ENCODE measurements around the gene TDRD7.

The TDRD7 gene

DNA sequence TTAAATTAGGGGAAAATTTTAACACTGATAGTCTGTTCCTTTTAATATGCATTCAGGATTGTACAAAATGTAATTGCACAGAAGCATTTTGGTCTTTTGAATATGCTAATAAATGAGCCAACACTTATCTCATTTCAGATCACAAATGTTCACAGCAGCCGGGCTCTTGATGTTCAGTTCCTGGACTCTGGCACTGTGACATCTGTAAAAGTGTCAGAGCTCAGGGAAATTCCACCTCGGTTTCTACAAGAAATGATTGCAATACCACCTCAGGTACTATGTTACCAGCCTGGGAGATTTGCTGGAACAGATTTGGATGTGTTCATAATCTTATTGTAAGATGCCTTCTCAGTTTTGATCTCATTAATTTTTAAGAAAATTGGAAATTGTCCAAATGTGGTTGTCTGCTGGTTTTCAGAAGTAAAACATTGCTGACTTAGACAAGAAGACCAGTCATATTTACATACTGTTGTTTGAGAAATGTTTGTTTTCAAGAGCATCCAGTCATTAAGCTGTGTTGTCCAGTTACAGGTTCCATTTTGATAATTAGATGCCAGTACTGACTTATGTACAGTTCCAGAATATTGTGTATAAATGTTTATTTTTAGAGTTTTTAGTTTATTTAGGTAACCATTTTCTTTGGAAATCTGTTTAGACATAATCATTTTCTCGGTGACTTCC is 66.5 kb downstream of the TDRD7 start (continued):
- TF ChIP-seq ZNF2 (tag by site-specific recombination; IDR thresholded peaks at IDR 0.05) (no peak), AEBP2 (tag by site-specific recombination; IDR thresholded peaks at IDR 0.05; ENCODE audit: borderline replicate concordance) (no peak), ZSCAN16 (tag by site-specific recombination; IDR thresholded peaks at IDR 0.05) (no peak), ZIC2 (tag by site-specific recombination; IDR thresholded peaks at IDR 0.05) (no peak)

GRCh38 chr9:97479496-97480159 is 67.7 kb downstream of the TDRD7 start:
- CTCF ChIA-PET = interaction anchor here (0.6 to 4.1 kb wide), 6 partner anchors 10 to 330 kb away, joined by 3 to 40 read pairs (median 8); no protein-coding TSS in a partner anchor
- POLR2A ChIA-PET = no interaction called here
- TF ChIP-seq ZNF777 (tag by site-specific recombination; IDR thresholded peaks at IDR 0.05; ENCODE audit: borderline replicate concordance) (no peak), SCRT2 (tag by site-specific recombination; IDR thresholded peaks at IDR 0.05) (no peak)
- Histone ChIP-seq H3K36me3 (ENCODE audit: control insufficient read depth in 2 of 2, insufficient read depth in 1 of 2, low read length in 2 of 2) (peaks cover 0 to 15% of the 10 kb centered on the region in 2 experiments; a peak in 1 of 3 replicates), H3K9me3 (ENCODE audit: control insufficient read depth, insufficient read depth, low read depth, low read length) (no peaks in the 10 kb centered on the region), H3K27ac (ENCODE audit: extremely low read depth, low read depth, low read length) (no peak overlapping the region), H3K4me1 (ENCODE audit: control insufficient read depth, insufficient read depth, low read length) (no peaks in the 10 kb centered on the region), H3K4me3 (ENCODE audit: low read depth, low read length) (no peak overlapping the region)

DNA sequence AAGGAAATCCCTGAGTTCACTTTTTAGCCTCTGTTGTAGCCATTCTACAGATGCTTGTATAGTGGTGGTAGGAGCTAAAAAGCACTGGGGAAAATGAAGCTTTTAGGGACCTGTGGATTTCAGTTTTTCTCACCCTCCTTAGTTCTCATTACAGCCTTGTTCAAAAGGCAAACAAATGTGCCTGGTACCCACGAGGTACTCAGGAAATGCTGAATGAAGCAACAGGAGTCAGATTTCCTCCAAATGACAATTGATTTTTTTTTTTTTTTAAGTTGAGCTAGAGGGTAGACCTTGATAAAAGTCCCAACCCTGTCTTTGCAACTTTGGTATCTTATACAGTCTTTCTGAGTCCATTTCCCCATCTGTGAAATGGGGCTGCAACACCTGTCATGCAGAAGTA is 68.3 kb downstream of the TDRD7 start:
- TF ChIP-seq MEIS1 (CRISPR knock-in tag; IDR thresholded peaks at IDR 0.05; ENCODE audit: borderline replicate concordance) (no peak), ZNF341 (tag by site-specific recombination; IDR thresholded peaks at IDR 0.05; ENCODE audit: low read depth) (no peak), KLF9 (tag by site-specific recombination; IDR thresholded peaks at IDR 0.05; ENCODE audit: low read depth) (no peak), ZNF223 (tag by site-specific recombination; IDR thresholded peaks at IDR 0.05) (no peak)
- TF ChIP-seq, protein P1, sequence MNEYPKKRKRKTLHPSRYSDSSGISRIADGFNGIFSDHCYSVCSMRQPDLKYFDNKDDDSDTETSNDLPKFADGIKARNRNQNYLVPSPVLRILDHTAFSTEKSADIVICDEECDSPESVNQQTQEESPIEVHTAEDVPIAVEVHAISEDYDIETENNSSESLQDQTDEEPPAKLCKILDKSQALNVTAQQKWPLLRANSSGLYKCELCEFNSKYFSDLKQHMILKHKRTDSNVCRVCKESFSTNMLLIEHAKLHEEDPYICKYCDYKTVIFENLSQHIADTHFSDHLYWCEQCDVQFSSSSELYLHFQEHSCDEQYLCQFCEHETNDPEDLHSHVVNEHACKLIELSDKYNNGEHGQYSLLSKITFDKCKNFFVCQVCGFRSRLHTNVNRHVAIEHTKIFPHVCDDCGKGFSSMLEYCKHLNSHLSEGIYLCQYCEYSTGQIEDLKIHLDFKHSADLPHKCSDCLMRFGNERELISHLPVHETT (tag by site-specific recombination; IDR thresholded peaks at IDR 0.05) = no peak
- Histone ChIP-seq H3K4me3 (ENCODE audit: low read depth, low read length) (no peak overlapping the region), H3K27ac (ENCODE audit: extremely low read depth, low read depth, low read length) (no peak overlapping the region), H3K9me3 (ENCODE audit: control insufficient read depth, insufficient read depth, low read depth, low read length) (no peaks in the 10 kb centered on the region), H3K4me1 (ENCODE audit: control insufficient read depth, insufficient read depth, low read length) (no peaks in the 10 kb centered on the region), H3K36me3 (ENCODE audit: control insufficient read depth in 2 of 2, insufficient read depth in 1 of 2, low read length in 2 of 2) (peaks cover 0 to 15% of the 10 kb centered on the region in 2 experiments; a peak in 1 of 3 replicates)
- CTCF ChIA-PET = interaction anchor here (0.7 to 4.1 kb wide), 6 partner anchors 11 to 329 kb away, joined by 3 to 40 read pairs (median 8); no protein-coding TSS in a partner anchor
- POLR2A ChIA-PET = no interaction called here

GRCh38 chr9:97480749-97481148 is 68.9 kb downstream of the TDRD7 start:
- H3K27ac ChIP-seq (ENCODE audit: extremely low read depth, low read depth, low read length) = no peak overlapping the region
- no peaks in the 10 kb centered on the region for H3K4me1 ChIP-seq (ENCODE audit: control insufficient read depth, insufficient read depth, low read length)
- peaks cover 0 to 15% of the 10 kb centered on the region in 2 experiments; a peak in 1 of 3 replicates for H3K36me3 ChIP-seq (ENCODE audit: control insufficient read depth in 2 of 2, insufficient read depth in 1 of 2, low read length in 2 of 2)
- POLR2A ChIA-PET = no interaction called here
- no peak overlapping the region for H3K4me3 ChIP-seq (ENCODE audit: low read depth, low read length)
- TF ChIP-seq ZNF214 (tag by site-specific recombination; IDR thresholded peaks at IDR 0.05; ENCODE audit: borderline replicate concordance) = no peak
- no peak for TF ChIP-seq ZNF211 (tag by site-specific recombination; IDR thresholded peaks at IDR 0.05; ENCODE audit: low read depth)
- TF ChIP-seq, protein P2, sequence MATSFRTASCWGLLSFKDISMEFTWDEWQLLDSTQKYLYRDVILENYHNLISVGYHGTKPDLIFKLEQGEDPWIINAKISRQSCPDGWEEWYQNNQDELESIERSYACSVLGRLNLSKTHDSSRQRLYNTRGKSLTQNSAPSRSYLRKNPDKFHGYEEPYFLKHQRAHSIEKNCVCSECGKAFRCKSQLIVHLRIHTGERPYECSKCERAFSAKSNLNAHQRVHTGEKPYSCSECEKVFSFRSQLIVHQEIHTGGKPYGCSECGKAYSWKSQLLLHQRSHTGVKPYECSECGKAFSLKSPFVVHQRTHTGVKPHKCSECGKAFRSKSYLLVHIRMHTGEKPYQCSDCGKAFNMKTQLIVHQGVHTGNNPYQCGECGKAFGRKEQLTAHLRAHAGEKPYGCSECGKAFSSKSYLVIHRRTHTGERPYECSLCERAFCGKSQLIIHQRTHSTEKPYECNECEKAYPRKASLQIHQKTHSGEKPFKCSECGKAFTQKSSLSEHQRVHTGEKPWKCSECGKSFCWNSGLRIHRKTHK (tag by site-specific recombination; IDR thresholded peaks at IDR 0.05) = no peak
- no peak for TF ChIP-seq ZNF558 (tag by site-specific recombination; IDR thresholded peaks at IDR 0.05)
- TF ChIP-seq ZNF394 (tag by site-specific recombination; IDR thresholded peaks at IDR 0.05; ENCODE audit: borderline replicate concordance) = no peak
- TF ChIP-seq, protein P3, sequence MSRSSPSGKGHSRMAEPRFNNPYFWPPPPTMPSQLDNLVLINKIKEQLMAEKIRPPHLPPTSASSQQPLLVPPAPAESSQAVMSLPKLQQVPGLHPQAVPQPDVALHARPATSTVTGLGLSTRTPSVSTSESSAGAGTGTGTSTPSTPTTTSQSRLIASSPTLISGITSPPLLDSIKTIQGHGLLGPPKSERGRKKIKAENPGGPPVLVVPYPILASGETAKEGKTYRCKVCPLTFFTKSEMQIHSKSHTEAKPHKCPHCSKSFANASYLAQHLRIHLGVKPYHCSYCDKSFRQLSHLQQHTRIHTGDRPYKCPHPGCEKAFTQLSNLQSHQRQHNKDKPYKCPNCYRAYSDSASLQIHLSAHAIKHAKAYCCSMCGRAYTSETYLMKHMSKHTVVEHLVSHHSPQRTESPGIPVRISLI (tag by site-specific recombination; IDR thresholded peaks at IDR 0.05) = no peak
- H3K9me3 ChIP-seq (ENCODE audit: control insufficient read depth, insufficient read depth, low read depth, low read length) = no peaks in the 10 kb centered on the region
- CTCF ChIA-PET = interaction anchor here (1.0 to 4.1 kb wide), 6 partner anchors 9 to 135 kb away, joined by 3 to 40 read pairs (median 10); no protein-coding TSS in a partner anchor

Measured in HEK293 (cell line).